Activated CD4-positive, alpha-beta T cell treated with anti-CD3 and anti-CD28 coated beads, Interleukin-10, Interleukin-2, amounts not matched to agents 100 ng/mL and 50 ng/mL, durations not matched to agents 16 hours and 8 hours (primary cell): Measurements from ENCODE around the gene DERA.
"Not testable (repeated sequence)": the region's sequence is repeated elsewhere in the genome, so short reads cannot be mapped to it uniquely, and the experiment has no call there.

ENCODE experiments used
- DNase-seq: peaks from one replicate; pipeline ENCODE4 v3.0.0-alpha.2; 2020

Gene DERA

DNA sequence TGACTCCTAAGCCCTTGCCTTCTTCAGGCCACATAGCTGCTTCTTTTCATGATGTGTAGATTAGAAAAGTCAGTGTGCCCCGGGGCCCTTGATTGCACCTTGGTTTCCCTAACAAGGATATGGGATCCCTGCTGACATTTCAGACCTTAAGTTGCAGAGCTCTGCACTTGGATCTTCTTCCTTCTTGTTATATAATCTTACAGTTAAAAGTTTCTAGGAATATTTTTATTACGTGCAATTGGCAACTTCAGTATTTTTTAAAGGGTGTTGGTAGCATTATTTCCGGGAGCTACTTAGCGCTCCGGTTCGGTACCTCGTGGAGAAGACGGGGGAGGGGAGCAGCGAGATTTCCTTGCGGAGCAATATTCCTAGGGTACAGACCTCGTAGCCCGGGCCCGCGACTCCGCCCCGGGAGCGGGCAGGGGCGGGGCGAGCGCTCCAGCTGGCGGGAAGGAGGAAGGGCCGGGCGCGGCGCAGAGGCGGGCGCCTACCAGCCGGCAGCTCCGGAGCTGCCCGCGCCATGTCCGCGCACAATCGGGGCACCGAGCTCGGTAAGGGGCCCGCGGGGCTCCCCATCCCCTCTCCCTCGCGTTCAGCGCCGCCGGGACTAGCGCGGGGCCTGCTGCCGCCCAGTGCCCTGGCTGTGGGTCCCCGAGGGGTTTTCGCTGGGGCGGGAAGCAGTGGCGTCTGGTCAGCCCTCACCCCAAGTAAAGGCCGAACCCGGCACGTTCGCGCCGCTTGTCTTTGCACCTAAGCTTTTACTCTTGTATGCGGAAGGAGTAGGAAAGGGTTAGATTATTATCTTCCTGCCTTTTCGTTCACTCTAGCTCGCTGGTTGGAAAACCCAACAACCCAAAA, at the start of gene DERA:
DERA (plus strand) TSS at position 469 of the 858 bp plus-strand sequence; CDS start at position 521, 52 bp downstream.
- peak; percentile 69 for DNase-seq

DNA sequence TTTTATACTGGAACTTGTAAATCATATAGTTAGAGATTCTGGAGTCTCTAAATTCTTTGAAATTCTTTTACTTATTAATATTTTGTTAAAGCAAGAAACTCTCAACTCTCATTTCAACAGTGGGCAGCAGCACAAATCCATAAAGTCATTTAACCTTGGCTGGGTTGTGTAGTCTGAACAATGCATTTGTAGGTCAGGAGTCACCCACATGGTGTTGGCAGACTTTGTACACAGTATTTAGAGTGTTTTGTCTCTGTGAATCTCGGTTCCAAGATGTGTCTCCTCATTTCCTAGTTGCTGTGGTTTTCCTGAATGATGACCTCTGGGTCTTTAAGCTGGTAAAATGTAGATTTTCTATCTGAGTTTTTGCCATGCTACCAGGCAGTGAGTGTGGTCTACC, 49.7 kb upstream of the DERA start:
- no peak for DNase-seq

DNA sequence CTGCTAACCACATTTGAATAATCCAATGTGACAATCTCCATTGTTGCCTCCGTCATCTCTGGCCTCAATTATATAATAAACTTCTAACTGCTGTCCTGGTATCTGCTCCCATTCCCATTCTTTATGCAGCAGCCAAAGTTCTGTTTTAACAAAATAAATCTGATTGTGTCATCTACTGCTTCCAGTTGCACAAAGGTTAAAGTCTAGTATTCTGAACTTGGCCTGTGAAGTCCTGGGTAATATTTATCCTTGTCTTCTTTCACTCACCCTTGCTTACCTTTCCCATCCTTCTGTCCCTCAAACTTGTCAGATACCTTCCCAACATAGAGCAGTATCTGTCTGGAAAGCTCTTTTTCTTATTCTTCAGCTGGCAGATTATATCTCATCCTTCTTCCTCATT, 48.3 kb upstream of the DERA start:
- DNase-seq, result no peak

DNA sequence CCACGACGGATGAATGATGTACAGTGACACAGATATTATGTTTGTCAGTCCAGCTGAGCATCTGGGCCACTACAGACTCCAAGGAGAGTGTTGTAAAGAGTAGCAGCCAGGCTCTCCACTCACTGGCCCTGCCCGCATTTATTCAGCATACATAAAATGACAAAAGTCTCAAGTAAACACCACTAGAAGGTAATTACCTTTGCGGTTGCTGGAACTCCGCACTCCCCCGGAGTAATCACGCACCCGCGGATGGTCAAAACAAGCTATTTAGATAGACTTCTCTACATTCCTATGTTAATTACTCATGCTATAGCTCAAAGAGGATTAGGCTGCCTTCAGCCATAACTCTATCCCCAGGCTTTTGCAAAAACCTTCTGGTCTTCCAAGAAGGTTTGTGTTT, 47.8 kb upstream of the DERA start:
- no peak for DNase-seq

DNA sequence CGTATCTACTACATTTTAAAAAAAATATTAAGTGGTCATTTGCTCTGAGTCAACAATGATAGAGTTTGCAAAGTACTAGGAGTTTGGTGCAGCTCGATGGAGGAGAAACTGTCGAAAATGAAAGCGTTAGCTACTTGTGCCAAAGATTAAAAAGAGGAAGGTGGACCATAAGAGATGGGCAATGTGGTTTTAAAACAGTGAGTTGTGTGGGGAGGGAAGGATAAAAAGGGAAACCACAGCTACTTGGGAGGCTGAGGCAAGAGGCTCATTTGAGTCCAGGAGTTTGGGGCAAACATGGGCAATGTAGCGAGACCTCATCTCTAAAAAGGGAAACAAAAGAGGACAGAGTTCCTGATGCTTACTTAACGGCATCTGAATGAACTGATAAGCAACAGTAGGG, 47.1 kb upstream of the DERA start:
- DNase-seq, result no peak

DNA sequence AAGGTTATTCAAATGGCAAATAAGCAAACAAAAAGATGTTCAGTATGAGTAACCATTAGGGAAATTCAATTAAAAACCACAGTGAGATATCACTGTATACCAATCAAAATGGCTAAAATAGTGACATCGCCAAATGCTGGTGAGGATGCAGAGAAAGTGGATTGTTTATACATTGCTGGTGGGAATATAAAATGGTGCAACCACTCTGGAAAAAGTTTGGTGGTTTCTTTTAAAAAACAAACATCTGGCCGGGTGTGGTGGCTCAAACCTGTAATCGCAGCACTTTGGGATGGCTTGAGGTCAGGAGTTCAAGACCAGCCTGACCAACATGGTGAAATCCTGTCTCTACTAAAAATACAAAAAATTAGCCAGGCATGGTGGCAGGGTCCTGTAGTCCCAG, 42.9 kb upstream of the DERA start:
- no peak for DNase-seq

DNA sequence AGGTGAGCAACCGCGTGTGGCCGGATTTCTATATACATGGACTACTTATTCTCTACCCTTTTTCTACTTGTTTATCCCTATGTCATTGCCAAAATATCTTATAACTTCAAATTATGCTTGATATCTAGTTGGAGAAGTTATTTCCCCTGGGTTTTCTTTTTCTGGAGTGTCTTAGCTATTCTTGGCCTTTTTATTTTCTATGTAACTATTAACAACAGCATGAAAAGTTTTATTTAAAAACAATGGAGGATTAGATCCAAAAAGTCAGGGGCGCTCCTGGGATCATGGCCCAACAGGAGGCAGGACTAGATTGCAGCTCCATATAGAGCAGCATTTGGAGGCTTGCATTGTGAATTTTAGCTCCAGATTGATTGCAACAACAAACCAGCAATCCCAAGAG, 37.6 kb upstream of the DERA start:
- DNase-seq, result no peak

DNA sequence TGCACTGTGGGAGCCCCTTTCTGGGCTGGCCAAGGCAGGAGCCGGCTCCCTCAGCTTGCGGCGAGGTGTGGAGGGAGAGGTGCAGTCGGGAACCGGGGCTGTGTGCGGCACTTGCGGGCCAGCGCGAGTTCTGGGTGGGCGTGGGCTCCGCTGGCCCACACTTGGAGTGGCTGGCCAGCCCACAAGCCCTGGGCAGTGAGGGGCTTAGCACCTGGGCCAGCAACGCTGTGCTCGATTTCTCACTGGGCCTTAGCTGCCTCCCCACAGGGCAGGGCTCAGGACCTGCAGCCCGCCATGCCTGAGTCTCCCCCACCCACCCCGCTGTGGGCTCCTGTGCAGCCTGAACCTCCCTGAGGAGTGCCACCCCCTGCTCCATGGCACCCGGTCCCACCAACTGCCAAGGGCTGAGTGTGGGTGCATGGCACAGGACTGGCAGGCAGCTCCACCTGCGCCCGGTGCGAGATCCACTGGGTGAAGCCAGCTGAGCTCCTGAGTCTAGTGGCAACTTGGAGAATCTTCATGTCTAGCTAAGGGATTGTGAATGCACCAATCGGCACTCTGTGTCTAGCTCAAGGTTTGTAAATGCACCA, 36.5 kb upstream of the DERA start:
- DNase-seq, result not testable (repeated sequence)

DNA sequence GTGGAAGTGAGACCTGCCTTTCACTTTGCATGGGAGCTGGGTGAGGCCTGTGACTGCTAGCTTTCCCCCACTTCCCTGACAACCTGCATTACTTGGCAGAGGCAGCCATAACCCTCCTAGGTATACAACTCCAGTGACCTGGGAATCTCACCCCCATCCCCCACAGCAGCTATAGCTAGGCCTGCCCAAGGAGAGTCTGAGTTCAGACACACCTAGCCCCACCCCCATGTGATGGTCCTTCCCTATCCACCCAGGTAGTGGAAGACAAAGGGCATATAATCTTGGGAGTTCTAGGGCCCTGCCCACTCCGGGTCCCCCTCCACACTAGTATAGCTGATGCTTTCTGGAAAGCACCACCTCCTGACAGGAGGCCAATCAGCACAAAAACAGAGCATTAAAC, 35.3 kb upstream of the DERA start:
- no peak for DNase-seq

DNA sequence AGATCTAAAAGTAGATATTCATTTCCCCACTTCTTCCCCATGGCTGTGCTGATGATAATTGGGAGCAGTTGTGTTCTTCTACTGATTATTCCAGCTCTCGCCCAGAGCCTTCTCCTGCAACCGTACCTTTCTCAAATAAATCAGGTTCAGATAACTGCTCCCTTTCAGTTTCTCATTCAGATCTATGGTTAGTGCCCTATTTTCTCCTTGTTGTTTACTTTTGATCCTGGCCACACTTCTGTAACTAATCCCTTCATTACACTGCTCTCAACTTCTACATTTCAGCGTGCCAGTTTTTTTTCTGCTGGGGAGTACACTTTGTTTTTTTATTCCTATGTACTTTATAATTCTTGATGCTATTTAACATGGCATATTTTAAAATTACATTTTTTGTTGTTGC, 31.7 kb upstream of the DERA start:
- no peak for DNase-seq

DNA sequence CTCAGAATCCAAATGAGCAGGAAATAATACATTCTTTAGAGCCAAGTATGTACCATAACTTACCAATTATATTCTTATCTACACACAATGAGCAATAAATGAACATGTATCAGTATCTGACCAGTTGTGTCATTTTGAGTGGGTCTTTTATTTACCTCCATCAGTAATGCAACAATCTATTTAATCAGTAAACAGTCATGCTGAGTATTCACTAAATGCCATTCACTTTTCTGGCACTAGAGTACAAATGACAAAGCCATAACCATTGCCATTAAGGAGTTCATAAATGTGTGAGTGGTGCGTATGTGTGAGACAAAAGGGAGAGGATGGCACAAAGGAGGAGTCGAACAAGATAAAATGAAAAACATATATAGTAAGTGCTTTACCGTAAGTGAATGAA, 30.4 kb upstream of the DERA start:
- DNase-seq, result no peak

DNA sequence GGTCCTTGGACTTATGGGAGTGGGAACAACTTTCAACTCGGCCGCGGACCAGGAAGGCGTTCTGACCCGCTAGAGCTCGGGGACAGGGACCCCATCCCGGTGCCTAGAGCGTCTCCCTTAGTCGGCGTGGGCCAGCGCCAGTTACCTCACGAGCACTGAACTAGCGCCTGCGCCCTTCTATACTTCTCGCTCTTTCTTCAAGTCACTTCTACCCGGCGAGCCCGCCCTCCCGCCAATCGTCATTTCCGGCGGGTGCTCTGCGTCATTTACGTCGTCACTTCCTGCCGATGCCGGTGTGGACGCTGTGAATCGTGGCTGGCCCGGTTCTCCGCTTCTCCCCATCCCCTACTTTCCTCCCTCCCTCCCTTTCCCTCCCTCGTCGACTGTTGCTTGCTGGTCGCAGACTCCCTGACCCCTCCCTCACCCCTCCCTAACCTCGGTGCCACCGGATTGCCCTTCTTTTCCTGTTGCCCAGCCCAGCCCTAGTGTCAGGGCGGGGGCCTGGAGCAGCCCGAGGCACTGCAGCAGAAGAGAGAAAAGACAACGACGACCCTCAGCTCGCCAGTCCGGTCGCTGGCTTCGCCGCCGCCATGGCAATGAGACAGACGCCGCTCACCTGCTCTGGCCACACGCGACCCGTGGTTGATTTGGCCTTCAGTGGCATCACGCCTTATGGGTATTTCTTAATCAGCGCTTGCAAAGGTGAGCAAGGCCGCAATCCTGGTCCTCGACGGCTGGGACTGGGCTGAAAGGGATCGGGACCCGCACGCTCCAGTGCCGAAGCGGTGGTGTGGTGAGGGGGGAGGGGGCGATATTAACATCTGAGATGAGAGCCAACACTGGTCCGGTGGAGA, 28.8 kb upstream of the DERA start, which contains the start of gene STRAP:
STRAP (plus strand) TSS at position 270 of the 854 bp plus-strand sequence; CDS start at position 591, 321 bp downstream.
- DNase-seq, result peak; percentile 97

DNA sequence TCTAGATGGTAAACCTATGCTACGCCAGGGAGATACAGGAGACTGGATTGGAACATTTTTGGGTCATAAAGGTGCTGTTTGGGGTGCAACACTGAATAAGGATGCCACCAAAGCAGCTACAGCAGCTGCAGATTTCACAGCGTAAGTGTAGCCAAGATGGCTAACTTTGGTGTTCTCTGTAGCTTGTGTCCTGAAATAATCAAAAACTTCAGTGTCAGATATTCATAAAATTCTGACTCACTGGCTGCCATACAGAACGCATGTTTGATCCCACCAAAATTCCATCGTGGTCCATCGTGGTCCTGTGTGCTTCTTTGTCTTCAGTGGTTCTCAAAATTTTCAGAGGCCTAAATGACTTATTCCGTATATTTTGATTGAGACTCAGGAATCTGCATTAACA, 27.6 kb upstream of the DERA start:
- DNase-seq, result no peak

DNA sequence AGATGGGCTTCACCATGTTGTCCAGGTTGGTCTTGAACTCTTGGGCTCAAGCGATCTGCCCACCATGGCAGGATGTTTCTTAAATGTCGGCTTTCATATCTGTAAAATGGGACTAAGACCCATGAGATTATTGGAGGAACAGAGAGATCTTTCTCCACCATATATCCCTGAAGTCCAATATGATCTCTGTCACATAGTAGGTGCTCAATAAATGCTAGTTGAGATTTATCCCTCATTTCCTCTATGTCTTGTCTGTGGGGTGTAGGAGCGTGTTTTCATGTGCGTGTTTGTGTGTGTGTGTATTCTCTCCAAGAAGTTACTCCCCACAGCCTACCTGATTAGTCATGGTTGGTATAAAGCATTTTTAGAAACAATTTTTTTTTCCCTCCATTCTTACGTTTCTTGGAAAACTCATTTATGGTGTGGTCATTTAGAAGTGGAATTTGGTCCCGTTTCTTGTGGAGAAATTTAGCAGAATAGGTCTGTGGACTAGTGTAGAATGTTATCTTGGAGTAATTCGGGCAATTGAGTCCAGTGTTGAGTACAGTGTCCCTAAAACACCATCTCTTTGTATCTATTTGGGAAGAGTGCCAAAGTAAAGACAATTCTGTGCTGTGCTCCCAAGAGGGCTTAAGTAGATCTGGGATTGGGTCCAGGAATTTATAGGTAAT, 24.6 kb upstream of the DERA start:
- DNase-seq, result no peak

DNA sequence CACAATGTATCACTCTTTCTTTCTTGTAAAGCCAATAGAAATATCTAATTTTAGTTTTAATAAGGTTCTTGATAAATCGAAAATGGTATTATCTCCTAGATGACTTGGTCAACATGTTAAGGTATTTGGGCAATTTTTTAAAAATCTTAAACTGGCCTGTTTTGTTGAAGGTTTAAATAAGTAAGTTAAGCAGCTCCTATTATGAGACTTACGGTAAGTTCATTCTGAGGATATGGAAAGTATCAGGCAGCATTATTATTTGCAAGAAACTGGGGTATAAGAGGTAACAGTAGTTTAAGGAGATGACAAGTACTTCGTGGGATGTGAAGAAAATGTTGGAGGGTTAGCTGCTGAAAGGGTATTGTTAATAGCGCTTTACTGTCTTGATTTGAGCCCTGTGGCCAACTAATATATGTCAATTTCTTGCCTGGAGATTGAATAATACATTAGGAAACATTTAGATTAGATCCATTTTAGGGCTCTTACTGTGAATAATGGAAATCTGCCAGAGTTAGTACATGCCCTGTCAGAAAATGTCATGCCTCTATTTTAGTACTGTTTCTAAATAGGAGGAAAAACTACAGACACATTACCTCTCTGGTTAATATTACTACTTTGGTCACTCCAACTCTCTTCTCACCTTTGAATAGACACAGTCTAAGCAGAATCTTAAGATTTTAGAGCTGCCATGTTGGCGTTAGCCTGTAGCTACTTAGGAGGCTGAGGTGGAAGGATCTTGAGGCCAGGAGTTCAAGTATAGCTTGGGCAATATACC, 23.9 kb upstream of the DERA start:
- DNase-seq, result no peak

DNA sequence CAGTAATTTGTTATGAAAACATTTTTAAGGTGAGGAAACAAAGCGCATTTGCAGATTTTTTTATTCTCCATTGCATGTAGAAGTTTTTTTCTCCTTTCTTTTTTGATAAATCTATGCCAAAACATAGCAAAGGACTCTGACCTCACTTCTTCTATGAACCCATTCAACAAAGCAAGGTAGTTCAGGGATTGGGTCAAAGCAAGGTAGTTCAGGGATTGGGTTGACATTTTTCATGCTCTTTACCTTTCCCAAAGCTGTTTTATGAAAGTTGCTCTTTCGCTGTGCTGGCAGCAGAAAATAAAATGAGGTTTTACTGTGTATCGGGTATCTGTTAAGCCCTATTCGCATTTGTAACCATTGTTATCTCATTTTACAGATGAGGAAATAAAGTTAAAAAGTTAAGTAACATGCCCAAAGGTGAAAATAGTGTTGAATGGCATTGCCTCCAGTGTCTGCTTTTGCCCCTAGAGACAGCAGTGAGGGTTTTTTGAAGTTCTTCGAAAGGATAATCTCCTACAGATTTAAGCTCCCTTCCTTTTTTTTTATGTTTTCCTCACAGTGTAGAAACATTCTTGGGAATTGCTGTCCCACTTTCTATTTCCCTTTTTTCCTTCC, 18.4 kb upstream of the DERA start:
- DNase-seq, result no peak

DNA sequence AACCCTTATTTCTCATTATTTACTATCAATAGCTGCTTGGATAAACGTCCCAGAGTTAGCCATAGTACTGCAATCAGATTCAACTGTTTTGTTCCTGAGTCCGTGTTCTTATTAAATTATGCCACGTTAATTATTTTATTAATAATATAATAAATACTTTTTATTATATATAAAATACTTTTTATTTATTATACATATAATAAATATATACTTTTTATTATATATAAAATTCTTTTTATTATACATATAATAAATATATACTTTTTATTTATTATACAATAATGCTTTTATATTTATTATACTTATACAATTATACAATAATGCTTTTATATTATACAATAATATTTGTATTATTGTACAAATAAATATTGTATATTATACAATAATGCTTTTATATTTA, 17.9 kb upstream of the DERA start:
- DNase-seq, result no peak

DNA sequence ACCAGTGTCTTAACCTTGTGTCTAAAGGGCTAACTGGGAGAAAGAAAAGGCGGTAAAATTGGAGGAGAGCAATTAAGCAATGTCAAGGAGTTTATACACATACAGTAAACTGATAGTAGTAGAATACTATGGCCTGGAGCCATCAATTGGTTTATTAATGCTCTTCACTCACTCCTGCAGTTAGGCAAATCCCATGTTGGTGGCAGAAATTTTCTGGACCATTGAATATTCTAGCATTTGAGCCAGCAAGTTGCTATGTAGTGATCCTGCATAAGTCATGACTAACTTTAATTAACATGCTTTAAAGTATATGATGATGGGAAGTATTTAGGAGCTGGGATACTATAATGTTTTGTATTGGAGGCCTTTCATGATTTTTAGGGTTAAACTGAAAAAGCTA, 14.3 kb upstream of the DERA start:
- no peak for DNase-seq

DNA sequence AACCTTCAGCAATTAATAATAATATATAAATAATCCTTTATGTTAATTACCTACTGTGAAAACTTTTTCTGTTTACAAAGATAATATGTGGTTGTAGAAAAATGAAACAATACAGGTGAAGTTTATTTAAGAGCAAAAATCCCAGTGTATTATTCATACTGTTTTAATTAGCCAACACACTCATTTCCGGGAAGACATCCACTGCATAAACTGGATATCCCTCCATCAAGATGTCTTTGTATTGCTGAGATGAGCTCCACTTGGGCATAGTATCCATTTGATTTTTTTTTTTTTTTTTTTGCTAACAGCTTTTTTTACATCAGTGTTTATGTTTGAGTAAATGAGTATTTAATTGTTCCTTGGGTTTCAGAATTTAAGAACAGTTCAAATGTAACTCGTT, 13.7 kb upstream of the DERA start:
- no peak for DNase-seq

DNA sequence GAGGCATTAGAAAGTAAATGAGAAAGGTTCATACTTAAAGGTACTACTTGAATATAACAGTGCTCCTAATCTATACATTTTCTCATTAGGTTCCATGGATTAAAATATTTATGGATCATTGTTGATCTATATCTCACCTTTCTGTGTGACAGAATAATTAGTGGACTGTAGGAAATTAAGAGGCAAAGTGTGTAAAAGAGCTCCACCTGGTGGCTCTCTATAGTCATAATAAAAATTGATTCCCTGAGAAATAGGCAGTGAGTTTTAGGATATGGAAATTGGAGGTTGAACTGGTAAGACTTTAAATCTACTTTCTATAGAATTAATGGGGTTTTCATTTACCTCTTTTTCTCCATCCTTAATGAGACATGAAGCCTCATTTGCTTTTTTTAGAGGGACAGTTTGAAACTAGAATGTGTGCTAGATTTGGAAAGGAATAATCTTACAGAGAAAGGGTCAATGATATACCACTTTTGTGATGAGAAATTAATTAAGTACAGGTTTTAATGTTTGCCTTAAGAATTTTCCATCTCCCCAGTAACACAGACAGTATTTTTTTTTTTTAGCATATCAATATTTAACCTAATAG, 11.8 kb upstream of the DERA start:
- DNase-seq, result peak; percentile 43

DNA sequence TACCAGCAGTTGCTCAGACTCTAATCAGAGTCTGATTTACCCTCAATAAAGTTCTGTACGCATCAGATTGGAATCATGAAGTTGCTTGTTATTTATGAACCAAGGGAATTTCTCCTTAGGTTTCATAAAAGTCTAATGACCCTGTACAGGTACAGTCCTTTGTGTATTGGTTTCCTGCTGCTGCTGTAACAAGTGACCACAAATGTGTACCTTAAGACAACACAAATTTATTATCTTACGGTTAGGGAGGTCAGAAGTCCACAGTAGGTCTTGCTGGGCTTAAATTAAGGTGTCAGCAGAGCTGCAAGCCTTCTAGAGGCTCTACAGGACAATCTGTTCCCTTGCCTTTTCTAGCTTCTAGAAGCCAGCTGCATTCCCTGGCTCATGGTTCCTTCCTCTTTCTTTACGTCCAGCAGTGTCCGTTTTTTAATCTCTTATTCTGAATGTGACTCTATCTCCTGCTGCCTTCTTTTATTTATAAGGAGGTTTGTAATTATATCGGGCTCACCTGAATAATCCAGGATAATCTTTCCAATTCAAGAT, 6.7 kb upstream of the DERA start:
- no peak for DNase-seq
